Right atrium auricular region (tissue), 2 donors: ENCODE measurements around the gene CRYZL1. TPM values are rescaled to one million over a fixed set of nuclear protein-coding genes. Genes with fewer than 3 reads are reported as not detected.

Experiments
- DNase-seq: peaks from one replicate; pipeline ENCODE4 v3.0.0-alpha.2; 2019; ENCODE audit warnings: low spot score
- H3K27ac ChIP-seq, 2 donors: fragments of 200-600 bp; sonication (generic); 1 replicate in 1 of 2; 2 replicates in 1 of 2; pipeline ENCODE4 v1.5.1; 2016 to 2019
- H3K27me3 ChIP-seq, 2 donors: fragments of 200-600 bp; sonication (generic); one replicate each; pipeline versions ENCODE4 v1.5.1 to v1.6.0; 2017 to 2019
- H3K36me3 ChIP-seq: fragments of 200-600 bp; sonication (generic); one replicate; pipeline ENCODE4 v1.5.1; 2016
- H3K4me1 ChIP-seq, 2 donors: fragments of 200-600 bp; sonication (generic); one replicate each; pipeline versions ENCODE4 v1.5.1 to v1.6.0; 2017 to 2019
- H3K4me3 ChIP-seq, 2 donors: fragments of 200-600 bp; sonication (generic); 1 replicate in 1 of 2; 2 replicates in 1 of 2; pipeline ENCODE4 v1.5.1; 2017 to 2019; ENCODE audit warnings: mild to moderate bottlenecking in 1 of 2, moderate library complexity in 1 of 2
- H3K9me3 ChIP-seq, 2 donors: fragments of 200-600 bp; sonication (generic); one replicate each; pipeline ENCODE4 v1.5.1; 2019
- CTCF ChIP-seq, 2 donors: fragments of 200-600 bp; sonication (generic); IDR thresholded peaks; one replicate each; pipeline ENCODE4 v1.5.1; 2019; ENCODE audit warnings: antibody characterized with exemption in 2 of 2
- total RNA-seq, 2 donors: library from RNA; depleted of rRNA; stranded (reverse); fragments of >200 nt; gene quantifications; one replicate each; pipeline ENCODE4 v1.1.0, GENCODE V29; 2016

CRYZL1 gene
- total RNA-seq, 2 donors from 2014 or later: 19.0 to 27.5 TPM

GRCh38 chr21:33685613-33686197 is 44.2 kb upstream of the CRYZL1 start:
- Histone ChIP-seq H3K27ac (peak overlapping the region; percentile 59 to 79), H3K27me3 (no peaks in the 10 kb centered on the region), H3K4me1 (peaks cover 0 to 71% of the 10 kb centered on the region in 2 donors), H3K9me3 (no peaks in the 10 kb centered on the region), H3K4me3 (peak overlapping the region in 1 of 2 donors; percentile 7), H3K36me3 (no peaks in the 10 kb centered on the region)
- no peak for TF ChIP-seq CTCF (IDR thresholded peaks at IDR 0.05)
- no peak for DNase-seq

DNA sequence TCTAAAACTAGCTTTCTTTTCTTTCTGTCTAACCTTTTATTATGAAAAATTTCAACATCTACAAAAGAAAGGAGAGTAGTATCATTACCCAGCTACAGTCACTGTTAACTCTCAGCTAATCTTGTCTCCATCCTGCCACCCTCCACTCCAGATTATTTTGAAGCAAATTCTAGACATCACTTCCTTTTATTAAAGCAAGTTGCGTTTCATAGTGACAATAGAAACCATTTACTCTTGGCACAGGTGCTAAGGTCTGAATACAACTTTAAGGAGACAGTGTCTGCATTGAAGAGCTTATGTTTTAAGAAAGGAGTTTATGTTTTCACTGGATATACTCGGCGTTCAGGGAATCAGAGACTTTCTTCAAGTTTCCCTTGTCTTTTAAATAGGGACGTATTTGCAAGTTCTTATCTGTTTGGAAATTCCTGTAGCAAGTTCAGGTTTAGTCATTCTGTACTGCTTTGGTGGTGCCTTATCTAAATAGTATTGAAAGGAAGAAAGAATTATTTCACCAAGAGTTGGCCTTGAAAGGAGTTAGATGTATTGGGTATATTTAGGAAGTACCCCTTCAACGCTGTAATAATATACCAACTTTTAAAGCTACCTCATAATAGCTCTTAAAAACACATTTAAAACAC is 43.5 kb upstream of the CRYZL1 start:
- Histone ChIP-seq H3K4me1 (peaks cover 0 to 73% of the 10 kb centered on the region in 2 donors), H3K27me3 (no peaks in the 10 kb centered on the region), H3K4me3 (no peak overlapping the region), H3K36me3 (no peaks in the 10 kb centered on the region), H3K27ac (peak overlapping the region; percentile 59 to 79), H3K9me3 (no peaks in the 10 kb centered on the region)
- no peak for DNase-seq
- no peak for TF ChIP-seq CTCF (IDR thresholded peaks at IDR 0.05)

DNA sequence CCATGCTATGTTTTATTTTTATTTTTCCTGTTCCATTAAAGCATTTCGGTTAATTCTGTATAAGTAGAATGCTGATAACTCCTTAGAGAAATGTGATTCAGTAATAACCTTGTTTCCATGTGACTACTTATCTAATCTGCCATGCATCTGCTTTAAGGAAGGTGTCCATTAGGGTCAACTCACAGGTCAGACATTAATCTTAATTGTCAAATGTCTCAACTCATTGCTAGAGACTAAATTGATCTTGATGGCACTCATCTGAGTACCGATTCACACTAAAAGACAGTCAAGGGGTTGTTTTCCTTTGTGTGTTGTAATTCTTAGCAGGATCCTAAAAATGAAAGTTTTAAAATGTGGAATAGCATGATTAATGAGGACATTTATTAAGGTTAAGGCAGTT is 42.5 kb upstream of the CRYZL1 start:
- H3K4me3 ChIP-seq: no peak overlapping the region
- no peak for DNase-seq
- no peaks in the 10 kb centered on the region for H3K9me3 ChIP-seq
- H3K27me3 ChIP-seq: no peaks in the 10 kb centered on the region
- no peaks in the 10 kb centered on the region for H3K36me3 ChIP-seq
- peaks cover 0 to 63% of the 10 kb centered on the region in 2 donors for H3K4me1 ChIP-seq
- TF ChIP-seq CTCF (IDR thresholded peaks at IDR 0.05): no peak
- peak overlapping the region; percentile 59 to 79 for H3K27ac ChIP-seq

- Histone ChIP-seq H3K9me3 (no peaks in the 10 kb centered on the region), H3K36me3 (no peaks in the 10 kb centered on the region), H3K4me1 (peaks cover 0 to 60% of the 10 kb centered on the region in 2 donors), H3K27me3 (no peaks in the 10 kb centered on the region), H3K27ac (peak overlapping the region in 1 of 2 donors; percentile 24), H3K4me3 (no peak overlapping the region)
- DNase-seq: no peak
- no peak for TF ChIP-seq CTCF (IDR thresholded peaks at IDR 0.05)
Observed at GRCh38 chr21:33682992-33683627, 41.6 kb upstream of the CRYZL1 start.

DNA sequence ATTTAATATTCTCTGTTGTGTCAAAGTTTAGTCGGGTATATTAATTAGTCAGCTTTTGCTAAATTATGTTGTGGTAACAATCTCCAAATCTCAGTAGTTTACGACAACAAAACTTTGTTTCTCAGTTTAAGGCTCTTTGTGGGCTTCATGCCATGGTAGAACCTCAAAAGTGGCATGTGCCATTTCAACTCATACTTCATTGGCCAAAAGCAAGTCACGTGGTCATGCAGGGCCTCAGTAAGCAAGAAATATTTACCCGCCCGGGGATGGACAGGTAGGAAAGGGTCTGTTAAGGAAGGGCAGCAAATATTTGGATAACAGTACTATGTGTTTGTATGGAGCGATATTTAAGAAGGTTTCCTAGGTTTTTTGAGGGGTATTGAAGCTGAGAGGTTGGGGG is 39.3 kb upstream of the CRYZL1 start:
- Histone ChIP-seq H3K27ac (no peak overlapping the region), H3K27me3 (no peaks in the 10 kb centered on the region), H3K36me3 (no peaks in the 10 kb centered on the region), H3K4me3 (no peak overlapping the region), H3K4me1 (peaks cover 0 to 40% of the 10 kb centered on the region in 2 donors), H3K9me3 (no peaks in the 10 kb centered on the region)
- DNase-seq: no peak
- no peak for TF ChIP-seq CTCF (IDR thresholded peaks at IDR 0.05)
